ENCODE results near the gene DENND1A. TPM values are rescaled to one million over a fixed set of nuclear protein-coding genes. Genes with fewer than 3 reads are reported as not detected.

DENND1A gene
- total RNA-seq, 1 experiment from 2014 or later: 50.1 TPM

- Histone ChIP-seq H3K79me2 (ENCODE audit: low read length) (no peaks in the 10 kb centered on the region), H3K27ac (ENCODE audit: low read length) (no peak overlapping the region), H3K4me3 (ENCODE audit: low read length) (no peak overlapping the region), H3K9ac (ENCODE audit: low read length) (no peak overlapping the region), H3K36me3 (ENCODE audit: insufficient read depth, low read length) (no peaks in the 10 kb centered on the region), H4K20me1 (ENCODE audit: insufficient read depth, low read depth, low read length) (peaks cover 11% of the 10 kb centered on the region; the same call in 1 of the 2 replicates), H3K9me3 (ENCODE audit: low read length) (no peaks in the 10 kb centered on the region), H3K27me3 (ENCODE audit: low read length) (no peaks in the 10 kb centered on the region), H3K4me2 (ENCODE audit: low read depth, low read length, poor library complexity, severe bottlenecking) (no peak overlapping the region), H3K9me2 (replicated peaks; ENCODE audit: insufficient read depth, low read length) (no peaks in the 10 kb centered on the region), H2AFZ (ENCODE audit: low read length) (no peak overlapping the region), H3K4me1 (ENCODE audit: low read length) (peaks cover 6% of the 10 kb centered on the region; the same call in 1 of the 2 replicates)
- DNase-seq: no peak
These were observed 434.2 kb downstream of the DENND1A start for GRCh38 chr9:123495731-123496130.

- H3K4me1 ChIP-seq (ENCODE audit: low read length): peaks cover 6% of the 10 kb centered on the region; the same call in 1 of the 2 replicates
- no peaks in the 10 kb centered on the region for H3K36me3 ChIP-seq (ENCODE audit: insufficient read depth, low read length)
- no peak overlapping the region for H3K4me3 ChIP-seq (ENCODE audit: low read length)
- H3K27ac ChIP-seq (ENCODE audit: low read length): no peak overlapping the region
- H3K27me3 ChIP-seq (ENCODE audit: low read length): no peaks in the 10 kb centered on the region
- no peaks in the 10 kb centered on the region for H3K79me2 ChIP-seq (ENCODE audit: low read length)
- no peak overlapping the region for H3K4me2 ChIP-seq (ENCODE audit: low read depth, low read length, poor library complexity, severe bottlenecking)
- H4K20me1 ChIP-seq (ENCODE audit: insufficient read depth, low read depth, low read length): peaks cover 11% of the 10 kb centered on the region; the same call in 1 of the 2 replicates
- H3K9me2 ChIP-seq (replicated peaks; ENCODE audit: insufficient read depth, low read length): no peaks in the 10 kb centered on the region
- no peak overlapping the region for H3K9ac ChIP-seq (ENCODE audit: low read length)
- H3K9me3 ChIP-seq (ENCODE audit: low read length): no peaks in the 10 kb centered on the region
- H2AFZ ChIP-seq (ENCODE audit: low read length): no peak overlapping the region
- no peak for DNase-seq
These were observed 436.3 kb downstream of the DENND1A start for GRCh38 chr9:123493627-123494026.

- Histone ChIP-seq H3K4me2 (ENCODE audit: low read depth, low read length, poor library complexity, severe bottlenecking) (no peak overlapping the region), H2AFZ (ENCODE audit: low read length) (no peak overlapping the region), H3K4me3 (ENCODE audit: low read length) (no peak overlapping the region), H3K79me2 (ENCODE audit: low read length) (no peaks in the 10 kb centered on the region), H3K36me3 (ENCODE audit: insufficient read depth, low read length) (no peaks in the 10 kb centered on the region), H3K9ac (ENCODE audit: low read length) (no peak overlapping the region), H3K9me3 (ENCODE audit: low read length) (no peaks in the 10 kb centered on the region), H3K27ac (ENCODE audit: low read length) (no peak overlapping the region), H3K4me1 (ENCODE audit: low read length) (no peaks in the 10 kb centered on the region), H3K9me2 (replicated peaks; ENCODE audit: insufficient read depth, low read length) (no peaks in the 10 kb centered on the region), H4K20me1 (ENCODE audit: insufficient read depth, low read depth, low read length) (0 out of 2 replicates have a peak, but pooled peaks cover 5% of the 10 kb centered on the region), H3K27me3 (ENCODE audit: low read length) (no peaks in the 10 kb centered on the region)
- no peak for DNase-seq
These were observed 439.2 kb downstream of the DENND1A start for GRCh38 chr9:123490688-123491087.

- Histone ChIP-seq H3K79me2 (ENCODE audit: low read length) (no peaks in the 10 kb centered on the region), H2AFZ (ENCODE audit: low read length) (no peak overlapping the region), H3K9me3 (ENCODE audit: low read length) (no peaks in the 10 kb centered on the region), H3K4me2 (ENCODE audit: low read depth, low read length, poor library complexity, severe bottlenecking) (no peak overlapping the region), H4K20me1 (ENCODE audit: insufficient read depth, low read depth, low read length) (0 out of 2 replicates have a peak, but pooled peaks cover under 1% of the 10 kb centered on the region), H3K27me3 (ENCODE audit: low read length) (no peaks in the 10 kb centered on the region), H3K4me1 (ENCODE audit: low read length) (no peaks in the 10 kb centered on the region), H3K9ac (ENCODE audit: low read length) (no peak overlapping the region), H3K9me2 (replicated peaks; ENCODE audit: insufficient read depth, low read length) (no peaks in the 10 kb centered on the region), H3K27ac (ENCODE audit: low read length) (no peak overlapping the region), H3K36me3 (ENCODE audit: insufficient read depth, low read length) (no peaks in the 10 kb centered on the region), H3K4me3 (ENCODE audit: low read length) (no peak overlapping the region)
- no peak for DNase-seq
These were observed 441.1 kb downstream of the DENND1A start for GRCh38 chr9:123488722-123489321.

GRCh38 chr9:123487944-123488548, 441.9 kb downstream of the DENND1A start:
- DNase-seq: no peak
- H4K20me1 ChIP-seq (ENCODE audit: insufficient read depth, low read depth, low read length): no peaks in the 10 kb centered on the region
- H2AFZ ChIP-seq (ENCODE audit: low read length): no peak overlapping the region
- H3K79me2 ChIP-seq (ENCODE audit: low read length): no peaks in the 10 kb centered on the region
- no peak overlapping the region for H3K4me3 ChIP-seq (ENCODE audit: low read length)
- H3K9ac ChIP-seq (ENCODE audit: low read length): no peak overlapping the region
- H3K4me2 ChIP-seq (ENCODE audit: low read depth, low read length, poor library complexity, severe bottlenecking): no peak overlapping the region
- H3K36me3 ChIP-seq (ENCODE audit: insufficient read depth, low read length): no peaks in the 10 kb centered on the region
- H3K27me3 ChIP-seq (ENCODE audit: low read length): no peaks in the 10 kb centered on the region
- H3K9me3 ChIP-seq (ENCODE audit: low read length): no peaks in the 10 kb centered on the region
- no peak overlapping the region for H3K27ac ChIP-seq (ENCODE audit: low read length)
- H3K9me2 ChIP-seq (replicated peaks; ENCODE audit: insufficient read depth, low read length): no peaks in the 10 kb centered on the region
- no peaks in the 10 kb centered on the region for H3K4me1 ChIP-seq (ENCODE audit: low read length)

DNA sequence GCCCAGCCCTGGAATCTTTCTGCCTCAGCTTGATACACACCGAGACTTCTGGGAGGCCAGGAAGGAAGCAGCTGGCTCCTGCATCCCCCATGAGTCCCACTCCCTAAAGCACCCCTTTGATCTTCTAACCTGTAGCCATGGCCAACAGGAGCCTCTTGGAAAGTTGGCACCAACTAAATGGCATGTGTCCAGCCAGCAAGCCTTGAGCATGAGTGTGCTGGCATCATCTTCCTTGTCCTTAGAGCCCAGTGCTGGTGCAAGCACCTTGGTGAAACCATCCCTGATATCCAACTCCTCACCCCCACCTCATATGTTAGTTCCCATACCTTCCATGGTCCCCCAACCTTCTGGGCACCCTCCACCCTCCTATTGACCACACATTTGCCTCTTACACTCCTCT, 443.5 kb downstream of the DENND1A start:
- no peak overlapping the region for H2AFZ ChIP-seq (ENCODE audit: low read length)
- H3K4me3 ChIP-seq (ENCODE audit: low read length): no peak overlapping the region
- H3K79me2 ChIP-seq (ENCODE audit: low read length): no peaks in the 10 kb centered on the region
- no peak overlapping the region for H3K9ac ChIP-seq (ENCODE audit: low read length)
- no peak for DNase-seq
- no peaks in the 10 kb centered on the region for H3K27me3 ChIP-seq (ENCODE audit: low read length)
- no peaks in the 10 kb centered on the region for H3K36me3 ChIP-seq (ENCODE audit: insufficient read depth, low read length)
- H3K9me2 ChIP-seq (replicated peaks; ENCODE audit: insufficient read depth, low read length): no peaks in the 10 kb centered on the region
- H4K20me1 ChIP-seq (ENCODE audit: insufficient read depth, low read depth, low read length): no peaks in the 10 kb centered on the region
- H3K9me3 ChIP-seq (ENCODE audit: low read length): no peaks in the 10 kb centered on the region
- H3K4me2 ChIP-seq (ENCODE audit: low read depth, low read length, poor library complexity, severe bottlenecking): no peak overlapping the region
- no peaks in the 10 kb centered on the region for H3K4me1 ChIP-seq (ENCODE audit: low read length)
- H3K27ac ChIP-seq (ENCODE audit: low read length): no peak overlapping the region

DNA sequence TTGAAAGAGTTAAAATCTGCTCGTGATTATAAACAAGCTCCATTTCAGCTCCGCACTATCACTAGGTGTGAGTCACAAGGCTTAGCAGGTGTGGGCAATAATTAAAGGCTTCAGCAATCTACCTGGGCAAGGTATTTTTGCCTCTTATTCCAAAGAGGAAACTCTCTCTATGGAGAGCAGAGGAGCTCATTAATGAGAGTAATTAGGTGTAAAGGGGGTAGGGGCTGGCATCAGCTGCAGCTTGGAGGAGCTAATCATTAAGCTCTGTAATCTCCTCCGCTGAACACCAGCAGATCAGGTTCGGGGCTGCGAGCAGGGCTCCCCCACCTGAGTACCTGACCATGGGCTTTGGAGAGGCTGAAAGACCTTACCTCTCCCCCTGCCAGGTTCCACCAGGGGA, 444.7 kb downstream of the DENND1A start:
- Histone ChIP-seq H3K4me3 (ENCODE audit: low read length) (no peak overlapping the region), H3K27me3 (ENCODE audit: low read length) (no peaks in the 10 kb centered on the region), H3K9me3 (ENCODE audit: low read length) (no peaks in the 10 kb centered on the region), H4K20me1 (ENCODE audit: insufficient read depth, low read depth, low read length) (no peaks in the 10 kb centered on the region), H3K4me1 (ENCODE audit: low read length) (no peaks in the 10 kb centered on the region), H3K27ac (ENCODE audit: low read length) (no peak overlapping the region), H3K79me2 (ENCODE audit: low read length) (no peaks in the 10 kb centered on the region), H3K36me3 (ENCODE audit: insufficient read depth, low read length) (no peaks in the 10 kb centered on the region), H2AFZ (ENCODE audit: low read length) (no peak overlapping the region), H3K4me2 (ENCODE audit: low read depth, low read length, poor library complexity, severe bottlenecking) (no peak overlapping the region), H3K9ac (ENCODE audit: low read length) (no peak overlapping the region), H3K9me2 (replicated peaks; ENCODE audit: insufficient read depth, low read length) (no peaks in the 10 kb centered on the region)
- DNase-seq: no peak

DNA sequence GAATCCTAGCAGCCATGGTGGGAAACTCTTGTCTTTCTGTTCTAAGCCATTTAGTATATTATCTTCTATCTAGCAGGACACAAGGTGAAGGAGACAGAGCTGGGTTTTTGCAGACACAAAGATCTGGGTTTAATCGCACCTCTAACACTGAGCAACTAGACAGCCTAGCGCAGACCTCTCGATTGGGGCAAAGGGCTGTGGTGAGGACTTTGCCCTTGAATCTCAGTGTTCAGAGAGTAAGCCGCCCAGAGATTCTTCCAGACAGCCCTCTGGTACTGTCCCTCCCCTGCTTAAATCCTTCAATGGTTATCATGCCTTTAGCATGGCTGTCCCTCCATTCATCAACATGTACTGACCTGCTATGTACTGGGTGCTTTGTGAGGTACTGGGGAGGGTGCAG, 445.8 kb downstream of the DENND1A start:
- Histone ChIP-seq H3K4me1 (ENCODE audit: low read length) (no peaks in the 10 kb centered on the region), H2AFZ (ENCODE audit: low read length) (no peak overlapping the region), H3K9me2 (replicated peaks; ENCODE audit: insufficient read depth, low read length) (no peaks in the 10 kb centered on the region), H3K27ac (ENCODE audit: low read length) (no peak overlapping the region), H3K4me2 (ENCODE audit: low read depth, low read length, poor library complexity, severe bottlenecking) (no peak overlapping the region), H3K79me2 (ENCODE audit: low read length) (no peaks in the 10 kb centered on the region), H3K9ac (ENCODE audit: low read length) (no peak overlapping the region), H3K36me3 (ENCODE audit: insufficient read depth, low read length) (no peaks in the 10 kb centered on the region), H3K27me3 (ENCODE audit: low read length) (no peaks in the 10 kb centered on the region), H3K9me3 (ENCODE audit: low read length) (no peaks in the 10 kb centered on the region), H4K20me1 (ENCODE audit: insufficient read depth, low read depth, low read length) (no peaks in the 10 kb centered on the region), H3K4me3 (ENCODE audit: low read length) (no peak overlapping the region)
- DNase-seq: no peak

Data from Karpas-422 (cell line).